Measurements from ENCODE around the gene TPM4. TPM values are rescaled to one million over a fixed set of nuclear protein-coding genes. Genes with fewer than 3 reads are reported as not detected.
"Not testable (repeated sequence)": the region's sequence is repeated elsewhere in the genome, so short reads cannot be mapped to it uniquely, and the experiment has no call there.

TPM4 gene
- total RNA-seq, 2 donors from 2014 or later = 261 to 388 TPM

GRCh38 chr19:16094360-16095070 is 18.2 kb downstream of the TPM4 start:
- intact Hi-C loops (cut with DNase I) = no loop called here
- H3K4me3 ChIP-seq = no peak overlapping the region
- no peaks in the 10 kb centered on the region for H3K27me3 ChIP-seq
- TF ChIP-seq CTCF (IDR thresholded peaks at IDR 0.05) = no peak
- peaks cover 19% of the 10 kb centered on the region for H3K36me3 ChIP-seq
- H3K9ac ChIP-seq (ENCODE audit: low read depth in 2 of 2, low read length in 2 of 2) = no peak overlapping the region
- H3K27ac ChIP-seq = no peak overlapping the region
- DNase-seq = no peak
- no peaks in the 10 kb centered on the region for H3K9me3 ChIP-seq
- peaks cover 11% of the 10 kb centered on the region for H3K4me1 ChIP-seq

GRCh38 chr19:16095071-16095571 is 18.8 kb downstream of the TPM4 start:
- Histone ChIP-seq H3K9ac (ENCODE audit: low read depth in 2 of 2, low read length in 2 of 2) (no peak overlapping the region), H3K9me3 (no peaks in the 10 kb centered on the region), H3K36me3 (peaks cover 22% of the 10 kb centered on the region), H3K4me3 (no peak overlapping the region), H3K27me3 (no peaks in the 10 kb centered on the region), H3K27ac (no peak overlapping the region), H3K4me1 (peaks cover 8% of the 10 kb centered on the region)
- TF ChIP-seq CTCF (IDR thresholded peaks at IDR 0.05) = no peak
- intact Hi-C loops (cut with DNase I) = no loop called here
- DNase-seq = no peak

GRCh38 chr19:16096280-16096855 is 20.1 kb downstream of the TPM4 start:
- H3K4me1 ChIP-seq = peaks cover 8% of the 10 kb centered on the region
- H3K27me3 ChIP-seq = no peaks in the 10 kb centered on the region
- H3K27ac ChIP-seq = peak overlapping the region; percentile 5
- peaks cover 19% of the 10 kb centered on the region for H3K36me3 ChIP-seq
- intact Hi-C loops (cut with DNase I) = no loop called here
- no peak for DNase-seq
- peak overlapping the region in 1 of 2 donors; percentile 68 for H3K9ac ChIP-seq (ENCODE audit: low read depth in 2 of 2, low read length in 2 of 2)
- H3K9me3 ChIP-seq = no peaks in the 10 kb centered on the region
- H3K4me3 ChIP-seq = no peak overlapping the region
- no peak for TF ChIP-seq CTCF (IDR thresholded peaks at IDR 0.05)

GRCh38 chr19:16098416-16098768 is 22.1 kb downstream of the TPM4 start:
- peak overlapping the region; percentile 11 for H3K27ac ChIP-seq
- no peak for TF ChIP-seq CTCF (IDR thresholded peaks at IDR 0.05)
- DNase-seq = no peak
- peaks cover 8% of the 10 kb centered on the region for H3K4me1 ChIP-seq
- H3K27me3 ChIP-seq = no peaks in the 10 kb centered on the region
- peaks cover 25% of the 10 kb centered on the region for H3K36me3 ChIP-seq
- intact Hi-C loops (cut with DNase I) = no loop called here
- H3K9ac ChIP-seq (ENCODE audit: low read depth in 2 of 2, low read length in 2 of 2) = no peak overlapping the region
- H3K4me3 ChIP-seq = no peak overlapping the region
- H3K9me3 ChIP-seq = no peaks in the 10 kb centered on the region

- no peaks in the 10 kb centered on the region for H3K9me3 ChIP-seq
- H3K9ac ChIP-seq (ENCODE audit: low read depth in 2 of 2, low read length in 2 of 2) = no peak overlapping the region
- H3K36me3 ChIP-seq = peaks cover 27% of the 10 kb centered on the region
- no peak overlapping the region for H3K27ac ChIP-seq
- no peaks in the 10 kb centered on the region for H3K27me3 ChIP-seq
- TF ChIP-seq CTCF (IDR thresholded peaks at IDR 0.05) = no peak
- DNase-seq = no peak
- H3K4me1 ChIP-seq = peaks cover 8% of the 10 kb centered on the region
- intact Hi-C loops (cut with DNase I) = no loop called here
- no peak overlapping the region for H3K4me3 ChIP-seq
Observed at GRCh38 chr19:16098821-16099220, 22.5 kb downstream of the TPM4 start.

- intact Hi-C loops (cut with DNase I); H3K9ac ChIP-seq (ENCODE audit: low read depth in 2 of 2, low read length in 2 of 2); H3K4me3 ChIP-seq; H3K9me3 ChIP-seq; H3K27ac ChIP-seq; H3K4me1 ChIP-seq; DNase-seq; H3K27me3 ChIP-seq: not testable (repeated sequence)
- peaks cover 27% of the 10 kb centered on the region for H3K36me3 ChIP-seq
Observed at GRCh38 chr19:16099314-16099965, 23.1 kb downstream of the TPM4 start.
